Cardiac fibroblast (primary cell): ENCODE results near the gene MT4.
"Not testable (repeated sequence)": the region's sequence is repeated elsewhere in the genome, so short reads cannot be mapped to it uniquely, and the experiment has no call there.

Experiments
- DNase-seq, 2 donors: peaks; one replicate each; pipeline versions ENCODE4 v3.0.0 to v3.0.0-alpha.2; 2010; ENCODE audit warnings: low read depth in 2 of 2
- H3K4me3 ChIP-seq, 2 donors: replicated peaks in 1 of 2; 1 replicate in 1 of 2; 2 replicates in 1 of 2; pipeline ENCODE4 v1.5.1; 2011; ENCODE audit warnings: low read depth in 2 of 2, low read length in 2 of 2, mild to moderate bottlenecking in 2 of 2, moderate library complexity in 1 of 2
- TF ChIP-seq, protein P1 (sequence below): IDR thresholded peaks from one replicate; pipeline ENCODE4 v1.5.1; 2011; ENCODE audit warnings: low read depth, mild to moderate bottlenecking, low read length, inconsistent platforms

MT4 gene

DNA sequence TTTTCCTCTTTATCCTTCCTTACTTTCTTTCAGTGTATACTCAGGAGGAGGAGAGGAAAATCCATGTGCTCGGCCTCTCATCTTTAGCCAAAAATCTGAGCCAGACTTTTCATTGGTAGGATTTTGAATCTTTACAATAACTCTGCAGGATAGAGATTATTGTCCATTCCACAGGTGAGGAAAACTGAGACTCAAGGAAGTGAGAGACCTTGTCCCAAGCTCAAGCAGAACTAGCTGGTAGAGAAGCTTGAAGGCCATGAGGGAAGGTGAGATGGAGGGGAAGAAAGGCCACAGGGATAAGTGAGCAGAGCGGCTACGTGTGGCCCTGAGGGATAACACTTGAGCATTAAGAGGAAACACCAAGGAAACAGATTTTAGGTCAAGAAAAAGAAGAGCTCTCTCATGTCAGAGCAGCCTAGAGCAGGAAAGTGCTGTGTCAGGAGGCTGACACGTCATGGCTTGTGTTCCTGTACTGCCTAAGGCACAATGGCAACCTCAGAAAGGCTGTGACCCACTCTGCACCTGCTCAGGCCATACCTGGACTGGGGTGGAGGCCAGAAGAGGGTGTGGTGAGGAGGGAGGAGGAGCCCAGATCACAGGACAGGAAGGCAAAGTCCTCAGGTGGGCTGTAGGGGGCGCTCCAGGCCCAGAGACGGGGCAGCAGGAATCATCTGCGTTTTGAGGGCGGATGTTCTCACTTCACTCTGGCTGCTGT, 11.9 kb downstream of the MT4 start:
- H3K4me3 ChIP-seq: no peak overlapping the region
- TF ChIP-seq, protein P1, sequence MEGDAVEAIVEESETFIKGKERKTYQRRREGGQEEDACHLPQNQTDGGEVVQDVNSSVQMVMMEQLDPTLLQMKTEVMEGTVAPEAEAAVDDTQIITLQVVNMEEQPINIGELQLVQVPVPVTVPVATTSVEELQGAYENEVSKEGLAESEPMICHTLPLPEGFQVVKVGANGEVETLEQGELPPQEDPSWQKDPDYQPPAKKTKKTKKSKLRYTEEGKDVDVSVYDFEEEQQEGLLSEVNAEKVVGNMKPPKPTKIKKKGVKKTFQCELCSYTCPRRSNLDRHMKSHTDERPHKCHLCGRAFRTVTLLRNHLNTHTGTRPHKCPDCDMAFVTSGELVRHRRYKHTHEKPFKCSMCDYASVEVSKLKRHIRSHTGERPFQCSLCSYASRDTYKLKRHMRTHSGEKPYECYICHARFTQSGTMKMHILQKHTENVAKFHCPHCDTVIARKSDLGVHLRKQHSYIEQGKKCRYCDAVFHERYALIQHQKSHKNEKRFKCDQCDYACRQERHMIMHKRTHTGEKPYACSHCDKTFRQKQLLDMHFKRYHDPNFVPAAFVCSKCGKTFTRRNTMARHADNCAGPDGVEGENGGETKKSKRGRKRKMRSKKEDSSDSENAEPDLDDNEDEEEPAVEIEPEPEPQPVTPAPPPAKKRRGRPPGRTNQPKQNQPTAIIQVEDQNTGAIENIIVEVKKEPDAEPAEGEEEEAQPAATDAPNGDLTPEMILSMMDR: peak; percentile 84
- peak; percentile 71 to 75 for DNase-seq

DNA sequence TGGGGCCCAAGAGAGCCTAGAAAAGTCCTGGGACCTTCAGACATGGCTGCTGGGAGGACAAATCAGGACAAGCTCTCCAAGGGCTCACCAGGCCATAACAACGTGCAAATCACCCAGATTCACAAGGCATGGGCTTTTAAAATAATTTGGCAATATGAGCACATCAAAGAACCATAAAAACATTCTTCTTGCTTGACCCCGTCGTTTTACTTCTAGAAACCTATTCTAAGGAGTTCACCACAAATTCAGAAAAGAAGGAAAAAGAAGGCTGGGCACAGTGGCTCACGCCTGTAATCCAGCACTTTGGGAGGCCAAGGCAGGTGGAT, 12.4 kb downstream of the MT4 start:
- H3K4me3 ChIP-seq: no peak overlapping the region
- TF ChIP-seq, protein P1: no peak
- no peak for DNase-seq

DNA sequence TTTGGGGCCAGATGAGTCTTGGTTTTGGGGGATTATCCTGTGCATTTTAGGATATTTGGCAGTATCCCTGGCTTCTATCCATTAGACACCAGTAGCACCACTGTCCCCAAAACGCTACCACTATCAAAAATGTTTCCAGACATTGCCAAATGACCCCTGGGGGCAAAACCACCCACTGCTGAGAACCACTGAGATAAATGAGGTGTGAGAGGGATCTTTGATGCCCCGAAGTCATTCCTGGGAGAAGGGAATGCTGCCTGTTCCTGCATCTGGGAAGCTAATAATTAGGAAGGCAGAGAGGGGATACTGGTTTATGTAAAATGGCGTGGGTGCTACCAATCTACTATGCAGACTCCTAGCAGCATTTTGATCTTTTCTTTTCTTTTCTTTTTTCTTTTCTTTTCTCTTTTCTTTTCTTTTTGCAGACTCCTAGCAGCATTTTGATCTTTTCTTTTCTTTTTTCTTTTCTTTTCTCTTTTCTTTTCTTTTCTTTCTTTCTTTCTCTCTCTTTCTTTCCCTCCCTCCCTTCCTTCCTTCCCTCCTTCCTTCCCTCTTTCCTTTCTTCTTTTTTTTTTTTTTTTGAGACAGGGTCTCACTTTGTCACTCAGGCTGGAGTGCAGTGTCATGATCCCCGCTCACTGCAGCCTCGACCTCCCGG, 15.6 kb downstream of the MT4 start:
- TF ChIP-seq, protein P1: no peak
- no peak overlapping the region for H3K4me3 ChIP-seq
- DNase-seq: no peak

DNA sequence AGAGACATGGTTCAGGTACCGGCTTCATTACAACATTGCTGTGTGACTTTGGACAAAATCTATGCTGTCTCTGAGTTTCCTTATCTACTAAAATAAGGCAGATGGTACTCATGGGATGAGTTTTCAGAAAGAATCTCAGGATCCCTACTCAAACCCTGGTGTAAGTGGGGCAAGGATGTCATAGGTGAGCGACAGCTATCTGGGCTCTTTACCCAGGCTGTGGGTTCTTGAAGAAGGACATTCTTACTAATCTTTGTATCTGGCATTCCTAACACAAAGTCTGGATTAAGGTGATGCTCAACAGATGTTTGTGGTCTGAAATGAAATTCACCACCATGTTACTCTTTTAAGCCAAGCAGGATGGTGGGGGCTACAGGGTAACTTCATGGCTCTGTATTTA, 18.0 kb downstream of the MT4 start:
- not testable (repeated sequence) for H3K4me3 ChIP-seq, DNase-seq

DNA sequence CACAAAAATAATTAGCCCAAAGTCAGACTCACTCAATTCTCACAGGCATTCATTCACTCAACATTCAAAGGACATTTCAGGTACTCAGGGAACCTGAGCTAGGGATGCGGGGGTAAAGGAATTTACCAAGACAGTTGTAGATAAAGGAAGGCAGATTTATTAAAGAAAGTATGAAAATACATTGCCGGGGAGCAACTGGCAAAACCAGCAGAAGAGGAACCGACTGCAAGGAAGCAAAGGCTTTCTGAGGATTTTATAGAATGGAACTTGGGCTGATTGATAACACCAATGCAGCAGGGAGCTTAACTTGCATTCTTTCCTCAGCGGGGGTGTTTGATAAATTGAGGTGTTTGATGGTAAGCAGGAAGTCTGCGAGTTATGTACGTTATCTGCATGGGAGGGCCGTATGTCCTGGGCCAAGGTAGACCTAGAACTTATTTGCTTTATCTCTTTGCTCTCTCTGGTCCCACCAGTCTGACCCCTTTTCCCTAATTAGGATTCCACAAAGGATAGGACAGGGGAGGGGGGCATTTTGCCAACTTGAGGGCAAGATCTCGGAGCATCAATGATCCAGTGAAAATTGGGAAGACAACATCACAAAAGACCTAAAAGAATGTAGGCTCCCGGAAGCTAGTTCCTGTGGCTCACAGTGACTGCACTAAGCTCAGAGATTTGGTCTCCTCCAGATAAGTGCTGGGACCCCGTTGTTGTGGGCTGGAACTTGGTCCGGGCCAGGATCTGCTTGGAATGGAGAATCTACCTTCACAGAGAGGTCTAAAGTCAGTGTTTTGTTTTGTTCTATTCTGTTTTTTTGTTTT, 18.7 kb downstream of the MT4 start:
- DNase-seq: no peak
- TF ChIP-seq, protein P1: no peak
- no peak overlapping the region for H3K4me3 ChIP-seq

DNA sequence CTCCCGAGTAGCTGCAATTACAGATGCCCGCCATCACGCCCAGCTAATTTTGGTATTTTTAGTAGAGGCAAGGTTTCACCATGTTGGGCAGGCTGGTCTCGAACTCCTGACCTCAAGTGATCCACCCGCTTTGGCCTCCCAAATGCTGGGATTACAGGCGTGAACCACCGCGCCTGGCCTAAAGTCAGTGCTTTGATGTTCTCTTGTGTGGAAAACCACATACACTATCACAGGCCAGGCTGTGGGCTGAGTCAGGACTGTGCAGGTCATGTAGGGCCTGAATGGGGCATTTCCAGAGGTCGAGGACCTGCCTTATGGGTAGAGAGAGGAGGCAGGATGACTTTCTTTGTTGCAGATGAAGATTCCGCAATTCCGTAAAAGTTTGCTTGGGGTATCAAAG, 19.4 kb downstream of the MT4 start:
- no peak overlapping the region for H3K4me3 ChIP-seq
- no peak for DNase-seq
- TF ChIP-seq, protein P1: no peak

DNA sequence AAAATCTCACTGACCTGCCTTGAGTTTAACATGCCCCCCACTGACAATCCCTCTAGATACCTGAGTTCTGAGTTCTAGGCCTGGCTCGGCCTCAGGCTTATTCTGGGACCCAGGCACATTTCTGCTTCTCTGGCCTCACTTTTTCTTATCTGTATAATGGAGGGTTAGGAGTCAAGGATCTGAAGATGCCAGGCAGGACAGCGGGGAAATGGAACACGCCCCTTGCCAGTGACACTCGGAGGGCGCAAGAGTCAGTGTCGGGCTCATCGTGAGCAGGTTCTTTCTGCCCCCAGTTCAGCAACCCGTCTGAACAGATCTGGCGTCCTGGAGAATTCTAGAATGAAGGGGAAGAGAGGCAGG, 23.9 kb downstream of the MT4 start:
- TF ChIP-seq, protein P1: no peak
- H3K4me3 ChIP-seq: peak overlapping the region in 1 of 2 donors; percentile 41
- DNase-seq: no peak
